H1 (cell line): ENCODE data around the gene IGFALS. TPM values are rescaled to one million over a fixed set of nuclear protein-coding genes. Genes with fewer than 3 reads are reported as not detected.

Experiments used
- CTCF ChIA-PET: fragments of 300-600 bp; sonication (Branson Sonifier 250); formaldehyde crosslinking; loops from one replicate; lab custom pipeline; 2021; ENCODE audit not compliant: partially characterized antibody; lab: Charles Lee
- POLR2A ChIA-PET: fragments of 300-600 bp; sonication (Branson Sonifier 250); formaldehyde crosslinking; loops from one replicate; lab custom pipeline; 2021; ENCODE audit warnings: inconsistent platforms; ENCODE audit not compliant: partially characterized antibody; lab: Charles Lee
- DNase-seq, 2 experiments: peaks; one replicate each; pipeline versions ENCODE4 v3.0.0 to v3.0.0-alpha.2; 2010 to 2022; ENCODE audit warnings: low spot score in 2 of 2, low read depth in 1 of 2, mixed read lengths in 1 of 2
- FAIRE-seq: peaks from 2 replicates; lab custom pipeline; 2011; peaks lifted over from hg19 to GRCh38; lab: Jason Lieb, UNC
- H2AFZ ChIP-seq: 2 replicates; pipeline ENCODE4 v1.8.1; 2012; ENCODE audit warnings: low read length, inconsistent platforms
- H2AK5ac ChIP-seq: 2 replicates; pipeline ENCODE4 v1.6.1; 2013; ENCODE audit warnings: low read depth, low read length
- H2BK120ac ChIP-seq: replicated peaks from 2 replicates; pipeline ENCODE3; 2013; ENCODE audit warnings: low read depth, low read length, inconsistent platforms
- H2BK12ac ChIP-seq: 2 replicates; pipeline ENCODE4 v1.6.1; 2013; ENCODE audit warnings: low read depth, low read length
- H2BK15ac ChIP-seq: 2 replicates; pipeline ENCODE4 v1.6.1; 2013; ENCODE audit warnings: low read length
- H2BK20ac ChIP-seq: 2 replicates; pipeline ENCODE4 v1.6.1; 2013; ENCODE audit warnings: low read length
- H2BK5ac ChIP-seq: 2 replicates; pipeline ENCODE4 v1.6.1; 2013; ENCODE audit warnings: low read depth, low read length
- H3K14ac ChIP-seq: 2 replicates; pipeline ENCODE4 v1.6.1; 2013; ENCODE audit warnings: inconsistent platforms; ENCODE audit not compliant: insufficient read length
- H3K18ac ChIP-seq: 2 replicates; pipeline ENCODE4 v1.6.1; 2013; ENCODE audit warnings: low read length; ENCODE audit errors: extremely low read depth
- H3K23ac ChIP-seq: 2 replicates; pipeline ENCODE4 v1.6.1; 2013; ENCODE audit warnings: inconsistent platforms; ENCODE audit not compliant: insufficient read length
- H3K23me2 ChIP-seq: 2 replicates; pipeline ENCODE4 v1.6.1; 2013; ENCODE audit warnings: low read depth, low read length
- H3K27ac ChIP-seq: 2 replicates; pipeline ENCODE4 v1.6.1; 2011; ENCODE audit warnings: low read depth, low read length, inconsistent platforms
- H3K27me3 ChIP-seq, 4 experiments: replicated peaks in 1 of 4; 1 replicate in 1 of 4; 2 replicates in 3 of 4; pipeline versions ENCODE4 v1.6.1 to v1.8.1; 2011 to 2013; ENCODE audit warnings: low read length in 3 of 4, mild to moderate bottlenecking in 3 of 4, inconsistent platforms in 2 of 4, mixed read lengths in 2 of 4, moderate library complexity in 1 of 4; ENCODE audit not compliant: control insufficient read depth in 3 of 4, insufficient read depth in 3 of 4; ENCODE audit errors: extremely low read depth in 1 of 4
- H3K36me3 ChIP-seq, 4 experiments: 2 replicates each; pipeline versions ENCODE4 v1.6.1 to v1.8.1; 2011 to 2013; ENCODE audit warnings: mild to moderate bottlenecking in 4 of 4, low read length in 3 of 4, moderate library complexity in 2 of 4, control low read depth in 1 of 4, inconsistent platforms in 1 of 4; ENCODE audit not compliant: insufficient read depth in 4 of 4, control insufficient read depth in 2 of 4
- H3K4ac ChIP-seq: replicated peaks from 2 replicates; pipeline ENCODE3; 2013; ENCODE audit warnings: low read length, low read depth, mixed read lengths, inconsistent platforms; ENCODE audit not compliant: insufficient read length
- H3K4me1 ChIP-seq, 4 experiments: replicated peaks in 1 of 4; 1 replicate in 1 of 4; 2 replicates in 3 of 4; pipeline versions ENCODE4 v1.6.1 to v1.8.1; 2011 to 2013; ENCODE audit warnings: low read length in 3 of 4, inconsistent platforms in 2 of 4, mixed read lengths in 1 of 4; ENCODE audit not compliant: insufficient read depth in 4 of 4, control insufficient read depth in 3 of 4
- H3K4me2 ChIP-seq, 2 experiments: 2 replicates each; pipeline versions ENCODE4 v1.6.1 to v1.8.1; 2011 to 2013; ENCODE audit warnings: low read depth in 2 of 2, low read length in 2 of 2, control low read depth in 1 of 2, inconsistent platforms in 1 of 2, mild to moderate bottlenecking in 1 of 2; ENCODE audit not compliant: insufficient read depth in 1 of 2
- H3K4me3 ChIP-seq, 4 experiments: fragments of 200-600, 300-600 bp in 1 of 4; sonication (generic), shearing (Covaris generic), sonication (Bioruptor Twin) in 1 of 4; 2 replicates each; pipeline versions ENCODE4 v1.5.1 to v1.8.1; 2011 to 2016; ENCODE audit warnings: low read length in 4 of 4, low read depth in 3 of 4, control low read depth in 2 of 4, inconsistent platforms in 2 of 4, mild to moderate bottlenecking in 2 of 4, mixed read lengths in 1 of 4, moderate library complexity in 1 of 4; ENCODE audit not compliant: insufficient read depth in 2 of 4; ENCODE audit errors: extremely low read depth in 1 of 4
- H3K56ac ChIP-seq: replicated peaks from 2 replicates; pipeline ENCODE3; 2013; ENCODE audit warnings: low read depth, mild to moderate bottlenecking, mixed read lengths, low read length, inconsistent platforms; ENCODE audit not compliant: insufficient read length
- H3K79me1 ChIP-seq: 2 replicates; pipeline ENCODE4 v1.6.1; 2013; ENCODE audit warnings: low read depth, low read length, control low read depth
- H3K79me2 ChIP-seq, 2 experiments: 2 replicates each; pipeline versions ENCODE4 v1.6.1 to v1.8.1; 2012 to 2013; ENCODE audit warnings: low read length in 2 of 2, mild to moderate bottlenecking in 2 of 2, inconsistent platforms in 1 of 2; ENCODE audit not compliant: insufficient read depth in 2 of 2, control insufficient read depth in 1 of 2
- H3K9ac ChIP-seq, 4 experiments: replicated peaks in 1 of 4; 1 replicate in 1 of 4; 2 replicates in 3 of 4; pipeline versions ENCODE4 v1.6.1 to v1.8.1; 2011 to 2013; ENCODE audit warnings: low read depth in 3 of 4, low read length in 3 of 4, control low read depth in 2 of 4, mild to moderate bottlenecking in 2 of 4, moderate library complexity in 2 of 4, inconsistent platforms in 1 of 4; ENCODE audit errors: extremely low read depth in 1 of 4
- H3K9me3 ChIP-seq, 2 experiments: 2 replicates each; pipeline versions ENCODE4 v1.6.1 to v1.8.1; 2012 to 2013; ENCODE audit warnings: mild to moderate bottlenecking in 2 of 2, moderate library complexity in 2 of 2, control low read depth in 1 of 2, inconsistent platforms in 1 of 2, low read depth in 1 of 2, low read length in 1 of 2, mixed read lengths in 1 of 2; ENCODE audit not compliant: insufficient read depth in 2 of 2
- H4K20me1 ChIP-seq, 2 experiments: replicated peaks in 1 of 2; 2 replicates each; pipeline versions ENCODE3 to v1.8.1; 2011 to 2013; ENCODE audit warnings: inconsistent platforms in 2 of 2, low read length in 2 of 2, mild to moderate bottlenecking in 1 of 2; ENCODE audit not compliant: insufficient read depth in 2 of 2, control insufficient read depth in 1 of 2
- H4K5ac ChIP-seq: 2 replicates; pipeline ENCODE4 v1.6.1; 2013; ENCODE audit warnings: low read length, low read depth, mixed read lengths, inconsistent platforms; ENCODE audit not compliant: insufficient read length
- H4K8ac ChIP-seq: 2 replicates; pipeline ENCODE4 v1.8.0; 2013; ENCODE audit warnings: mild to moderate bottlenecking, moderate library complexity, low read length, inconsistent platforms; ENCODE audit not compliant: insufficient read depth; ENCODE audit errors: extremely low read depth
- H4K91ac ChIP-seq: replicated peaks from 2 replicates; pipeline ENCODE3; 2013; ENCODE audit warnings: low read length, mixed read lengths, inconsistent platforms; ENCODE audit not compliant: insufficient read length
- HDAC6 ChIP-seq: IDR thresholded peaks from one replicate; pipeline ENCODE4 v1.7.1; 2012; ENCODE audit warnings: low read depth, mild to moderate bottlenecking, inconsistent platforms, low read length, moderate library complexity
- KDM5A ChIP-seq: fragments of 200-600 bp; IDR thresholded peaks from 2 replicates; pipeline ENCODE4 v1.7.1; 2012; ENCODE audit warnings: mild to moderate bottlenecking, low read length, inconsistent platforms, mixed read lengths
- PHF8 ChIP-seq: fragments of 200-600 bp; sonication (generic); conservative IDR thresholded peaks from 2 replicates; pipeline ENCODE4 v1.7.1; 2012; ENCODE audit warnings: low read depth, mild to moderate bottlenecking, inconsistent platforms, low read length, moderate library complexity
- RAD21 ChIP-seq, 2 experiments: IDR thresholded peaks in 1 of 2; conservative IDR thresholded peaks in 1 of 2; 2 replicates each; pipeline ENCODE4 v1.6.1; 2011; ENCODE audit warnings: low read depth in 2 of 2, low read length in 2 of 2, improper control_type of control experiment in 1 of 2, inconsistent platforms in 1 of 2, mild to moderate bottlenecking in 1 of 2, moderate library complexity in 1 of 2
- SIRT6 ChIP-seq: IDR thresholded peaks from one replicate; pipeline ENCODE4 v1.7.1; 2012; ENCODE audit warnings: low read length, inconsistent platforms
- SUZ12 ChIP-seq: fragments of 200-600 bp; sonication (generic); IDR thresholded peaks from 2 replicates; pipeline ENCODE4 v1.6.1; 2012; ENCODE audit warnings: mild to moderate bottlenecking, inconsistent platforms, low read length, moderate library complexity, mixed read lengths
- WGBS, 2 experiments: shearing (Covaris generic) in 1 of 2; methylation state at CpG; one replicate each; pipeline versions ENCODE4 v1.1.6 to v1.1.7; 2013 to 2015; ENCODE audit warnings: low lambda C conversion rate in 2 of 2, mixed read lengths in 2 of 2, inconsistent platforms in 1 of 2, low coverage in 1 of 2, missing lambda C conversion rate in 1 of 2; ENCODE audit not compliant: insufficient replicate concordance in 2 of 2, insufficient coverage in 1 of 2, insufficient read length in 1 of 2; ENCODE audit errors: extremely low coverage in 1 of 2, missing lambda C conversion rate in 1 of 2; 5-methylcytosine and 5-hydroxymethylcytosine counted together
- polyA plus RNA-seq, 7 experiments: library from polyadenylated mRNA; depleted of rRNA in 3 of 7; stranded (reverse) in 5 of 7; unstranded in 2 of 7; fragments of >200 nt in 5 of 7; fragments of 200-250 nt in 2 of 7; gene quantifications; 1 replicate in 5 of 7; 2 replicates in 1 of 7; 4 replicates in 1 of 7; pipeline versions ENCODE4 v1.2.1 to v1.2.3, GENCODE V29; 2011 to 2013; ENCODE audit warnings: missing spikeins in 2 of 7, mixed read lengths in 2 of 7
- total RNA-seq: library from RNA; stranded (reverse); fragmentation: NEBNext Ultra II Directional; extraction: Animal tissue kit (Norgen Biotek cat#: 25700); gene quantifications from 2 replicates; pipeline ENCODE4 v1.2.1, GENCODE V29; 2021

Gene IGFALS
- total and polyA plus RNA-seq, 2 of the 8 experiments (the other 6 are each of a cell fraction or from before 2014, with no cell fraction given) = not detected

DNA sequence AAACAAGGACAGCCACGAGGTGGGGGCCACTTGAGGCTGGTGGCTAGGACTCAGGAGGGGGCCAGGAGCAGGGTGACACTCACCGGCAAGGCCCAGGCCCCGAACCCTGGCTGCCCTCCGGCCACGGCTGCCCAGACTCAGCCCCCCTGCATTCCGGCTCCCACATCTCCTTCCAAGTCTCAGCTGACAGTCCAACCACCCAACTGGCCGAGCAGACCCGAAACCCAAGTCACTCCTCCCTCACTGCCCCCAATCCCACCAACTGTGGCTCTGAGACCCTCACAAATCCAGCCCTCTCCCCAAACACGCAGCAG is 23.7 kb upstream of the IGFALS start:
- Histone ChIP-seq H4K8ac (peak overlapping the region; percentile 85; the same call in 1 of the 2 replicates), H3K23me2 (no peaks in the 10 kb centered on the region), H3K79me1 (no peaks in the 10 kb centered on the region), H3K27me3 (no peaks in the 10 kb centered on the region), H3K4me3 (no peak overlapping the region), H3K18ac (no peak overlapping the region), H3K23ac (no peak overlapping the region), H3K27ac (no peak overlapping the region), H3K9me3 (no peaks in the 10 kb centered on the region), H4K91ac (no peak overlapping the region), H3K36me3 (peaks cover 0 to 9% (median 4%) of the 10 kb centered on the region in 4 experiments; a peak in 5 of 8 replicates), H3K4me1 (no peaks in the 10 kb centered on the region), H2AFZ (no peak overlapping the region), H2BK120ac (no peak overlapping the region), H2AK5ac (no peak overlapping the region), H2BK12ac (no peak overlapping the region), H3K79me2 (no peaks in the 10 kb centered on the region), H3K4me2 (no peak overlapping the region), H3K14ac (no peak overlapping the region), H3K9ac (no peak overlapping the region), H4K20me1 (peaks cover 3 to 4% of the 10 kb centered on the region in 2 experiments), H2BK15ac (no peak overlapping the region), H4K5ac (no peak overlapping the region), H3K56ac (no peak overlapping the region), H2BK5ac (no peak overlapping the region), H2BK20ac (no peak overlapping the region), H3K4ac (no peak overlapping the region)
- FAIRE-seq (no peak), DNase-seq (no peak)
- WGBS, 2 experiments = 94% methylated on average over 9 of the region's 9 CpGs; no CpG with 5 or more reads in 1 of the 2 experiments
- CTCF ChIA-PET = no interaction called here
- POLR2A ChIA-PET = interaction anchor here (1.3 kb wide), 1 partner anchor 147 kb away, joined by 5 read pairs; the partner anchor contains the start of gene RPS2
- TF ChIP-seq PHF8 (no peak), SUZ12 (no peak), SIRT6 (no peak), HDAC6 (no peak), RAD21 (IDR thresholded peaks at IDR 0.05 in 1 of 2, conservative IDR thresholded peaks at IDR 0.05 in 1 of 2; ENCODE audit: low read depth in 2 of 2, low read length in 2 of 2) (no peak), KDM5A (no peak)
